Type B pancreatic cell (in vitro differentiated cells): ENCODE measurements around the gene SAMD9. TPM values are rescaled to one million over a fixed set of nuclear protein-coding genes. Genes with fewer than 3 reads are reported as not detected.
A peak's percentile ranks its signal among the peaks of the same experiment; 100 is the strongest.

Experiments
- DNase-seq: peaks from one replicate; pipeline ENCODE4 v3.0.0; 2021; ENCODE audit warnings: mixed read lengths; ENCODE audit not compliant: unreplicated experiment; ENCODE audit errors: extremely low spot score
- H3K27ac Mint-ChIP-seq: 2 replicates; pipeline ENCODE4 v1.8.0; 2021; ENCODE audit warnings: mild to moderate bottlenecking, mixed read lengths
- H3K27me3 Mint-ChIP-seq: 2 replicates; pipeline ENCODE4 v1.8.0; 2021; ENCODE audit warnings: mixed read lengths
- H3K36me3 Mint-ChIP-seq: 2 replicates; pipeline ENCODE4 v1.8.0; 2021; ENCODE audit warnings: mixed read lengths
- H3K4me1 Mint-ChIP-seq: one replicate; pipeline ENCODE4 v1.8.0; 2021; ENCODE audit warnings: mixed read lengths; ENCODE audit not compliant: unreplicated experiment
- H3K4me3 Mint-ChIP-seq: 2 replicates; pipeline ENCODE4 v1.8.0; 2021; ENCODE audit warnings: mild to moderate bottlenecking, mixed read lengths
- H3K9me3 Mint-ChIP-seq: 2 replicates; pipeline ENCODE4 v1.8.0; 2021; ENCODE audit warnings: mixed read lengths
- CTCF ChIP-seq: fragments of 200-600 bp; sonication (generic); conservative IDR thresholded peaks from 2 replicates; pipeline ENCODE4 v1.5.0; 2021; ENCODE audit warnings: antibody characterized with exemption, mild to moderate bottlenecking
- total RNA-seq: library from RNA; stranded (reverse); gene quantifications from 2 replicates; pipeline ENCODE4 v1.2.1, GENCODE V29; 2021; ENCODE audit warnings: low replicate concordance

SAMD9 gene
- total RNA-seq, 1 donor from 2014 or later, result 2.9 TPM

- no peak for DNase-seq
- Mint-ChIP-seq H3K9me3 (no peaks in the 10 kb centered on the region), H3K27me3 (no peaks in the 10 kb centered on the region), H3K27ac (no peak overlapping the region), H3K36me3 (no peaks in the 10 kb centered on the region), H3K4me3 (no peak overlapping the region), H3K4me1 (peaks cover 8% of the 10 kb centered on the region)
- no peak for TF ChIP-seq CTCF
Observed at GRCh38 chr7:93120592-93121549, 3.1 kb upstream of the SAMD9 start.

- Mint-ChIP-seq H3K9me3 (no peaks in the 10 kb centered on the region), H3K27me3 (no peaks in the 10 kb centered on the region), H3K4me1 (peaks cover 8% of the 10 kb centered on the region), H3K27ac (no peak overlapping the region), H3K4me3 (no peak overlapping the region), H3K36me3 (no peaks in the 10 kb centered on the region)
- TF ChIP-seq CTCF, result no peak
- no peak for DNase-seq
Observed at GRCh38 chr7:93119191-93119905, 1.6 kb upstream of the SAMD9 start.

GRCh38 chr7:93117327-93117726 is 452 bp downstream of the SAMD9 start:
- Mint-ChIP-seq H3K4me3 (peak overlapping the region; percentile 23), H3K4me1 (peaks cover 8% of the 10 kb centered on the region), H3K27ac (no peak overlapping the region), H3K36me3 (no peaks in the 10 kb centered on the region), H3K27me3 (no peaks in the 10 kb centered on the region), H3K9me3 (no peaks in the 10 kb centered on the region)
- DNase-seq, result no peak
- TF ChIP-seq CTCF, result no peak

- Mint-ChIP-seq H3K4me1 (peaks cover 8% of the 10 kb centered on the region), H3K9me3 (no peaks in the 10 kb centered on the region), H3K4me3 (no peak overlapping the region), H3K27ac (no peak overlapping the region), H3K36me3 (no peaks in the 10 kb centered on the region), H3K27me3 (no peaks in the 10 kb centered on the region)
- no peak for DNase-seq
- no peak for TF ChIP-seq CTCF
Observed at GRCh38 chr7:93115796-93116195, 2.0 kb downstream of the SAMD9 start.

- Mint-ChIP-seq H3K27me3 (peaks cover 25% of the 10 kb centered on the region), H3K4me3 (no peak overlapping the region), H3K9me3 (no peaks in the 10 kb centered on the region), H3K27ac (no peak overlapping the region), H3K4me1 (no peaks in the 10 kb centered on the region), H3K36me3 (no peaks in the 10 kb centered on the region)
- TF ChIP-seq CTCF, result no peak
- DNase-seq, result no peak
Observed at GRCh38 chr7:93108003-93108402, 9.8 kb downstream of the SAMD9 start.
